ENCODE data around the gene PCGF3.
A peak's percentile ranks its signal among the peaks of the same experiment; 100 is the strongest.

PCGF3 gene

DNA sequence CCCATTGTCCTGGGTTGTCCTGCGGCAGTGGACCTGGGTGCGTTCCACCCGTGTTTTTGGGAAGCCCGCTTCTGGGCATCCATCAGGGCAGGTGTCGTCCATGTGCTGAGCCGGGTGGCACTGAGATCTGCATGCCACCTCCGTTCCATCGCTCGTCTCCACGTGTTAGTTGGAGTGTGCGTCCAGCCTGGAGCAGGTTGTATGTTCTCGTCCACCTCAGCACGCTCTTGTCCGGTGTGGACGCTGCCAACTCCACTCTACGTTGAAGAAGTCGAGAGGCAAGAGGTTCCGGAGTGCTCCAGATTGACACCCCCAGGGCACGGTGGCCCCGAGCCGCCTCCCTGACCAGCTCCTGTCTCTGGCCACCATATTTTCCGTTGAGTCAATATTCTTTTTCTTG is 33.9 kb downstream of the PCGF3 start:
- Histone ChIP-seq H3K27me3 (ENCODE audit: control insufficient read depth in 1 of 2, insufficient read depth in 2 of 2, low read length in 2 of 2) (no peaks in the 10 kb centered on the region), H3K27ac (ENCODE audit: low read length) (no peak overlapping the region), H3K36me3 (ENCODE audit: control insufficient read depth in 2 of 2, insufficient read depth in 2 of 2, low read length in 2 of 2) (peaks cover 18 to 19% of the 10 kb centered on the region in 2 donors), H3K4me3 (ENCODE audit: low read length in 2 of 2) (no peak overlapping the region), H3K9ac (ENCODE audit: low read length in 2 of 2) (no peak overlapping the region), H3K9me3 (ENCODE audit: control insufficient read depth in 2 of 2, low read length in 2 of 2) (no peaks in the 10 kb centered on the region), H3K4me1 (ENCODE audit: control insufficient read depth, insufficient read depth, low read length) (no peaks in the 10 kb centered on the region)

DNA sequence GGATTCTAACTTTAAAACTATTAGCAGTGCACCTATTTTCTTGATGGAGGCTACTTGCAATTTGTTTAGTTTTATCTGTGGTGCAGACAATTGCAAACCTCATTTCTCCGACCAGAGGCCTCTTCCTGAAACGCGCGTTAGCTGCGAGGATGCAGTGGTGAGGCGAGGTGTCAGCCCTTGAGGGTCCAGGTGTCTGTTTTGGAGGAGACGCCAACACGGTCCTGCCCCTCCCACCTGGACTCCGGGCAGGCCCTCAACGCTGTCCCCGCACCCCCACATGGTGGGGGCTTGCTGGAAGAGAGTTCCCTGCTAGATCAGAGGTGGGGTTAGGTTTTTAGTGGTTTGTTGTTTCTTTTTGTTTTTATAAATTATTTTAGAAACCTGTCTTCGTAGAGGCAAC is 34.4 kb downstream of the PCGF3 start:
- Histone ChIP-seq H3K4me1 (ENCODE audit: control insufficient read depth, insufficient read depth, low read length) (no peaks in the 10 kb centered on the region), H3K36me3 (ENCODE audit: control insufficient read depth in 2 of 2, insufficient read depth in 2 of 2, low read length in 2 of 2) (peaks cover 14% of the 10 kb centered on the region in 2 donors), H3K9ac (ENCODE audit: low read length in 2 of 2) (no peak overlapping the region)

DNA sequence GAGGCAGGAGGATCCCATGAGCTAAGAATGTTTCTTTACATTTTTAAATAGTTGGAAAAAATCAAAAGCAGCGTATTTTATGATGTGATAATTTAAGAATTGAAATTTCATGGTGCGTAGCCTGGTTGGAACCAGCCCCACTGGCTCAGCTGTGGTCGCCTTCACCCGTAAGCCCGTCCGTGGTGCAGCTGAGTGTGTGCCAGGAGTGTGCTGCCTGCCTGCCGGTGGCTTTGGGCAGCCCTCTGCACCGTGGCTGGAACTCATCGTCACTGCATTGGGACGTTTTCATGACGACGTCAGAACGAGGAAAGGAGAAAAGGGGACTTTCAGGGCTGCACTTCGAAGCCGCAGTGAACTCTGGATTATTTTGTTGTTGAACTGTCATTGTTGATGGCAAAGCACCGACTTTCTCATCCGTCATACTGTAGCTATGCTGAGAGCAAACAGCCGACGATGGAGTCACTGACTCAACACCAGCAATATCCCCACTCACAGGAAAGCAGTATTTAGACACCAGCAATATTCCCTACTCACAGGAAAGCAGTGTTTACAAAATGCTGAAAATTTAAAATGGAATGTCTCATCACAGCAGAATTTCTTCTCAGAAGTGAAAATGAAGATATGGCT is 35.1 kb downstream of the PCGF3 start:
- Histone ChIP-seq H3K9me3 (ENCODE audit: control insufficient read depth in 2 of 2, low read length in 2 of 2) (no peaks in the 10 kb centered on the region), H3K4me1 (ENCODE audit: control insufficient read depth, insufficient read depth, low read length) (no peaks in the 10 kb centered on the region), H3K27ac (ENCODE audit: low read length) (no peak overlapping the region), H3K9ac (ENCODE audit: low read length in 2 of 2) (peak overlapping the region in 1 of 2 donors; percentile 2), H3K27me3 (ENCODE audit: control insufficient read depth in 1 of 2, insufficient read depth in 2 of 2, low read length in 2 of 2) (no peaks in the 10 kb centered on the region), H3K4me3 (ENCODE audit: low read length in 2 of 2) (no peak overlapping the region), H3K36me3 (ENCODE audit: control insufficient read depth in 2 of 2, insufficient read depth in 2 of 2, low read length in 2 of 2) (peaks cover 10 to 12% of the 10 kb centered on the region in 2 donors)

More for the DNA sequence above, 34.4 kb downstream of the PCGF3 start:
- no peak overlapping the region for H3K27ac ChIP-seq (ENCODE audit: low read length)
- H3K4me3 ChIP-seq (ENCODE audit: low read length in 2 of 2), result no peak overlapping the region
- H3K9me3 ChIP-seq (ENCODE audit: control insufficient read depth in 2 of 2, low read length in 2 of 2), result no peaks in the 10 kb centered on the region
- H3K27me3 ChIP-seq (ENCODE audit: control insufficient read depth in 1 of 2, insufficient read depth in 2 of 2, low read length in 2 of 2), result no peaks in the 10 kb centered on the region

DNA sequence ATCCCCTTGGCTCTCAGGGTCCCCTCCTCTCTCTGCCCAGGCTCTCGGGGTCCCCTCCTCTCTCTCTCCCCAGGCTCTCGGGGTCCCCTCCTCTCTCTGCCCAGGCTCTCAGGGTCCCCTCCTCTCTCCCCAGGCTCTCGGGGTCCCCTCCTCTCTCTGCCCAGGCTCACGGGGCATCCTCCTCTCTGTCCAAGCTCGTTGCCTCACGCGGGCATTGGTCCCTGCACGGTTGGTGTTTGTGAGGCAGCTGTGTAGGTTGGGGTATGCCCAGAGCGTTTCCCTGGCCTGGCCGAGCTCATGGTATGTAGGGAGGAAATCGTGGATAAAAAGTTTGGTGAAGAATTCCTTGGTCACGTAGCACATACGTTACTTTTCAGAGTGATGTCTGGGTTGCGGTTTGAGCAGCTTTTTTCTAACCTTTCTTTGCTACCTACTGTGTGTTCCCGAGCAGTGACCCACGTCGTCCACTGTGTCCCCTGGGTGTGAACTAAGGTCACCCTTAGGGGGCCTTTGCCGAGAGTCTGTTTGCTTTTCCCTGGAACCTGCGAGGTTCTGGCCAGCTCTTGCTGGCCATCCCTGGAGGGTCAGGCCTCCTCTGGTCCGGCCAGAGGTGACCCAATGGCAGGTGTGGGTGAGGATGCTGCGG is 36.6 kb downstream of the PCGF3 start:
- H3K4me3 ChIP-seq (ENCODE audit: low read length in 2 of 2), result no peak overlapping the region
- no peaks in the 10 kb centered on the region for H3K27me3 ChIP-seq (ENCODE audit: control insufficient read depth in 1 of 2, insufficient read depth in 2 of 2, low read length in 2 of 2)
- H3K9ac ChIP-seq (ENCODE audit: low read length in 2 of 2), result no peak overlapping the region
- H3K4me1 ChIP-seq (ENCODE audit: control insufficient read depth, insufficient read depth, low read length), result no peaks in the 10 kb centered on the region
- H3K27ac ChIP-seq (ENCODE audit: low read length), result no peak overlapping the region
- H3K9me3 ChIP-seq (ENCODE audit: control insufficient read depth in 2 of 2, low read length in 2 of 2), result no peaks in the 10 kb centered on the region
- peaks cover 10 to 11% of the 10 kb centered on the region in 2 donors for H3K36me3 ChIP-seq (ENCODE audit: control insufficient read depth in 2 of 2, insufficient read depth in 2 of 2, low read length in 2 of 2)

DNA sequence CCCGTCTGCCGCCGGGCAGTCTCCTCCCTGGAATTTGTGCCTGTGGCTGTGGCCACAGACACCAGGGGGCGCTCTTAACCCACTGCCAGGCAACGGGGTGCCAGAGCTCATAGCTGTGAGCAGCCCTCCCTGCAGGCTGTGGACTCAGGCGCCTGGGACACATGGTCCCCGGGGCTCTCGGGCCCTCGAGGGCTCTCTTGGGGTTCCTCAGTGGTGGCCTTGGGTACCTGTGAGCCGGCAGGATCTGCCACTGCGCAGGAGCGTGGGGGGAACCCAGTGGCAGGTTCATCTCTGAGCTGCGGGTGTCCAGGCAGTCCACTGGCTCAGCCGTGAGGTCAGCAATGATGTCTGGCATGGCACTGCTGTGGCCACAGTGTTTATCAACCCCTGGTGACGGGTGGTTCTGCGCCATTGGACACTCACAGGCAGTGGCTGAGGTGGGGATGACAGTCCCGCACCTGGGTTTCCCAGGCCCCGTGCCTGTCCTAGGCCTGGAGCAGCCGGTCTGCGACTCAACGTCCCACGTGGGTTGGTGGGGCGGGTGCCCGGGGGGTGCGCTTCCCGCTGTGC is 37.2 kb downstream of the PCGF3 start:
- no peaks in the 10 kb centered on the region for H3K9me3 ChIP-seq (ENCODE audit: control insufficient read depth in 2 of 2, low read length in 2 of 2)
- peaks cover 5 to 9% of the 10 kb centered on the region in 2 donors for H3K36me3 ChIP-seq (ENCODE audit: control insufficient read depth in 2 of 2, insufficient read depth in 2 of 2, low read length in 2 of 2)
- no peaks in the 10 kb centered on the region for H3K4me1 ChIP-seq (ENCODE audit: control insufficient read depth, insufficient read depth, low read length)
- no peak overlapping the region for H3K4me3 ChIP-seq (ENCODE audit: low read length in 2 of 2)
- H3K27me3 ChIP-seq (ENCODE audit: control insufficient read depth in 1 of 2, insufficient read depth in 2 of 2, low read length in 2 of 2), result no peaks in the 10 kb centered on the region
- no peak overlapping the region for H3K27ac ChIP-seq (ENCODE audit: low read length)
- no peak overlapping the region for H3K9ac ChIP-seq (ENCODE audit: low read length in 2 of 2)

DNA sequence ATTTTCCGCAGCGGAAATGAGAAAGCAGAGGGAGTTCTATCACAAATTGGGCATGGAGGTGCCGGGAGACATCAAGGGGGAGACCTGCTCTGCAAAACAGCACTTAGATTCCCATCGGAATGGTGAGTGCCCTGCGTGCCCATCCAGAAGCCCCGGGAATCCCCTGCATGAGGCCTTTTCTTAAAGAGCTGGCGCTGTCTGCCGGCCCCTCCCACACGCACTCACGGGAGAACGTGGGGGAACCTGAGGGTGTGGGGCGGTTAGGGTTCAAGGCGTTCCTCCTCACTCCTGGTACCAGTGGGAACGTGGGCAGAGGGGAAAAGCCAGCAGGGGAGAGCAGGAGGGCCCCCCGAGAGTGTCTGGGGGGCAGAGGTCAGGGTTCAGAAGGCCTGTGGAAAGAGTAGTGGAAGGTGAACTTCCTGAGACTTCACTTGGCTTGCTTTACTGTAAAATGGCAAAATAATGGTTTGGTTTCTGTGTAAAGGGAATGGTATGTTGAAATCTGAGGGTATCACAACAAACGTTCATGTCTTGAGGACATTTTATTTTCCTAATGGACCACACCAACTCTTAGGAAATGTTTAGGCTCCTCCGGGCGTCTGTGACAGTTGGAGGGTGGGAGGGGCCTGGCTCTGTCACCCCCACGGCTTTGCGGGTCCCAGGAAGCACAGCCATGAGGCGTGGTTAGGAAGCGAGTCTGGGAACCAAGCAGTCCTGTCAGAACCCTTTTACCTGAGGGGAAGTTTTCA is 38.0 kb downstream of the PCGF3 start:
- Histone ChIP-seq H3K9me3 (ENCODE audit: control insufficient read depth in 2 of 2, low read length in 2 of 2) (no peaks in the 10 kb centered on the region), H3K4me1 (ENCODE audit: control insufficient read depth, insufficient read depth, low read length) (no peaks in the 10 kb centered on the region), H3K36me3 (ENCODE audit: control insufficient read depth in 2 of 2, insufficient read depth in 2 of 2, low read length in 2 of 2) (peaks cover 5 to 9% of the 10 kb centered on the region in 2 donors), H3K27me3 (ENCODE audit: control insufficient read depth in 1 of 2, insufficient read depth in 2 of 2, low read length in 2 of 2) (no peaks in the 10 kb centered on the region), H3K9ac (ENCODE audit: low read length in 2 of 2) (no peak overlapping the region), H3K27ac (ENCODE audit: low read length) (no peak overlapping the region), H3K4me3 (ENCODE audit: low read length in 2 of 2) (no peak overlapping the region)

DNA sequence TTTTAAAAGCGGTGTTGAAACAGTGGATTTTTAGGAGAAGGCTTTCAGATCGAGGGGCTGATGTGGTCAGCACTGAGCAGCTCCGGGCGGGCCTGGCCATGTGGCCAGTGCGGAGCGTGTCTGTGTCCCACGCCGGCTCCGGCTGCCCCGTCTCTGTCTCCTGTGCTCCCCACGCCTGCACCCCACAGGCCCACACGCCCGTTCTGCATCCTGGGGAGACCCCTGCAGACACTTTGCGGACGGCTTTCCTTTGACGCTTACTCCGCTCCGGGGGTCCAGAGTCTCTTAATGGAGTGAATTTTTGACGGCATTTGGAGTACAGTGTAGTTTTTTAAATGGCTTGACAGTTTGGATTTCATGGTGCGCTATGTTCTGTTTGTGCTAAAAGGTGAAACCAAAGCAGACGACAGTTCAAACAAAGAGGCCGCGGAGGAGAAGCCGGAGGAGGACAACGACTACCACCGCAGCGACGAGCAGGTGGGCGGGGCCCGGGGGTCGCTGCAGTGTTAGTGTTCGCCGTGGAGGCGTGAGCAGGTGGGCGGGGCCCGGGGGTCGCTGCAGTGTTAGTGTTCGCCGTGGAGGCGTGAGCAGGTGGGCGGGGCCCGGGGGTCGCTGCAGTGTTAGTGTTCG is 38.7 kb downstream of the PCGF3 start:
- no peaks in the 10 kb centered on the region for H3K9me3 ChIP-seq (ENCODE audit: control insufficient read depth in 2 of 2, low read length in 2 of 2)
- H3K27ac ChIP-seq (ENCODE audit: low read length), result no peak overlapping the region
- H3K27me3 ChIP-seq (ENCODE audit: control insufficient read depth in 1 of 2, insufficient read depth in 2 of 2, low read length in 2 of 2), result no peaks in the 10 kb centered on the region
- H3K36me3 ChIP-seq (ENCODE audit: control insufficient read depth in 2 of 2, insufficient read depth in 2 of 2, low read length in 2 of 2), result peaks cover 6 to 10% of the 10 kb centered on the region in 2 donors
- no peaks in the 10 kb centered on the region for H3K4me1 ChIP-seq (ENCODE audit: control insufficient read depth, insufficient read depth, low read length)
- no peak overlapping the region for H3K4me3 ChIP-seq (ENCODE audit: low read length in 2 of 2)
- H3K9ac ChIP-seq (ENCODE audit: low read length in 2 of 2), result no peak overlapping the region

DNA sequence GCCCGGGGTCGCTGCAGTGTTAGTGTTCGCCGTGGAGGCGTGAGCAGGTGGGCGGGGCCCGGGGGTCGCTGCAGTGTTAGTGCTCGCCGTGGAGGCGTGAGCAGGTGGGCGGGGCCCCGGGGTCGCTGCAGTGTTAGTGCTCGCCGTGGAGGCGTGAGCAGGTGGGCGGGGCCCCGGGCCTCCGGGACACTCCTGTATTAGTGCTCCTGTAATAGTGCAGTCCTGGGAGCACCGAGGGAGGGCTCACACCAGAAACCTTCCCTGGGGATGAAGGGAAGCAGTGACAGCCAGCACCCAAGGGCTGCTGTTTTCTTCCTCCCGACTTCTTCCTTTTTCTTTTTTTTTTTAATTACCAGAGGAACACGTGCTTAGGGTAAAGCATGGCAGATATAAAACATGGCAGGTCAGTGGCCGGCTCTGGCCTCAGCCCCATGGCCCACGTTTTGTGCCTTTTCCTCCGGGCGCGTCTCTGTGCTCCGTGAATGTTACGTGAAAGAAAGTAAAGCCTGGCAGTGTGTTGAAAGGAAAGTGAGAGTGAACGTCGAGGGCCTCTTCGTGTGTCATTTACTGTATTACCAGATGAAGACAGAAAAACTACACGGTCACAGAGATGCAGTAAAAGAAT is 42.0 kb downstream of the PCGF3 start:
- H3K27me3 ChIP-seq (ENCODE audit: control insufficient read depth in 1 of 2, insufficient read depth in 2 of 2, low read length in 2 of 2), result no peaks in the 10 kb centered on the region
- no peaks in the 10 kb centered on the region for H3K4me1 ChIP-seq (ENCODE audit: control insufficient read depth, insufficient read depth, low read length)
- no peak overlapping the region for H3K4me3 ChIP-seq (ENCODE audit: low read length in 2 of 2)
- no peak overlapping the region for H3K9ac ChIP-seq (ENCODE audit: low read length in 2 of 2)
- H3K9me3 ChIP-seq (ENCODE audit: control insufficient read depth in 2 of 2, low read length in 2 of 2), result no peaks in the 10 kb centered on the region
- peaks cover 8 to 14% of the 10 kb centered on the region in 2 donors for H3K36me3 ChIP-seq (ENCODE audit: control insufficient read depth in 2 of 2, insufficient read depth in 2 of 2, low read length in 2 of 2)
- no peak overlapping the region for H3K27ac ChIP-seq (ENCODE audit: low read length)

DNA sequence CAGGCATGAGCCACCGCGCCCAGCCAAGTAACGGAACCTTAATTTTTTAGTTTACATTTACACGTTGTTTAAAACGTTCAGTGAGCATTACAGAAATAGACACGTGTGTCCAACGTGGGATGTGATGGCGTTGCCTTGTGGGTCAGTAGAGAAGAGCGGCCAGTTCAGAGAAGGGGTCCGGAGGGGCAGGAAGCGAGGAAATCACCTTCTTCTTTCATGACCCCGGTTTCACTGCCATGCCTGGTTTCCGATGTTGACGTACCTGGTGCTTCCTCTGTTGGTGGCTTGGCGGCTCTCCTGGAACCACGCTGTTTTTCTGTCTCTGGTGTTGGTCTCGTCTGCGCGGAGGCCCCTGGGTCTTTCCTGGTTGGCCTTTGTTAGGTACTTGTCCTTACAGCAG is 42.8 kb downstream of the PCGF3 start:
- Histone ChIP-seq H3K27ac (ENCODE audit: low read length) (no peak overlapping the region), H3K36me3 (ENCODE audit: control insufficient read depth in 2 of 2, insufficient read depth in 2 of 2, low read length in 2 of 2) (peaks cover 10 to 18% of the 10 kb centered on the region in 2 donors), H3K9me3 (ENCODE audit: control insufficient read depth in 2 of 2, low read length in 2 of 2) (no peaks in the 10 kb centered on the region), H3K4me3 (ENCODE audit: low read length in 2 of 2) (no peak overlapping the region), H3K27me3 (ENCODE audit: control insufficient read depth in 1 of 2, insufficient read depth in 2 of 2, low read length in 2 of 2) (no peaks in the 10 kb centered on the region), H3K9ac (ENCODE audit: low read length in 2 of 2) (no peak overlapping the region), H3K4me1 (ENCODE audit: control insufficient read depth, insufficient read depth, low read length) (no peaks in the 10 kb centered on the region)
